ENCODE results near the gene CDHR3.

DNA sequence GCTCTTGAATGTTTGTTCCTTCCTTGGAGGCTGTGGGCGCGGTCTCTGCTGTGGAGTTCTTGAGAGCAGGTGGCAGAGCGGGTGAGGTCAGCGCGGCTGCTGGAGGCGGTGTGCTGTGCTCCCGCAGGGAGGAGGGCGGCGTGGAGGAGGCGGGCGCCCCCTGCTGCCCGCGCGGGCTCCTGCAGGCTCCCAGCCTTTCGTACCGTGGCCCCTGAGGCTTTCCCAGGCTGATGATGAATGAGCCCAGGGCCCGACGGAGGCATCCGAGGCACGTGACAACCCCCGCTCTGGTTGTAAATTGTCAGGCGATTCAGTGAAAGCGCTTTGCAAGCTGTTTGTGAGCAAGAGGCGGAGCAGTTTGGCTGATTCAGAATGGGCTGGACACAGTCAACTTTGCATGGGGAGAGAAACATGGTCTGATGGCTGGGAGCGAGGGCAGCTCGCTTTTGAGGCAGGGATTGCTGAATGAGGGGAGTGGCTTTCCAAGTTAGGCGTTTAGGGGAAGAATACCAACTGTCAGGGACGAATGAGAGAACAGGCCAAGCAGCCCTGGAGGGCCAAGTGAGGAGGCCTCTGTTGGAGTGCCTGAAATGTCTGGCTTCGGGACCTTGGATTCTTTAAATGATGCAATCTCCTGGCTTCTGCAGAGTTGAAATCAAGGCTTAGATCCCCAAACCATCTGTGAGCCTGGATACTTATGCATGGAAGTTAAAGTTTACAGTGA lies 46.6 kb downstream of the CDHR3 start:
- TF ChIP-seq, protein P1, sequence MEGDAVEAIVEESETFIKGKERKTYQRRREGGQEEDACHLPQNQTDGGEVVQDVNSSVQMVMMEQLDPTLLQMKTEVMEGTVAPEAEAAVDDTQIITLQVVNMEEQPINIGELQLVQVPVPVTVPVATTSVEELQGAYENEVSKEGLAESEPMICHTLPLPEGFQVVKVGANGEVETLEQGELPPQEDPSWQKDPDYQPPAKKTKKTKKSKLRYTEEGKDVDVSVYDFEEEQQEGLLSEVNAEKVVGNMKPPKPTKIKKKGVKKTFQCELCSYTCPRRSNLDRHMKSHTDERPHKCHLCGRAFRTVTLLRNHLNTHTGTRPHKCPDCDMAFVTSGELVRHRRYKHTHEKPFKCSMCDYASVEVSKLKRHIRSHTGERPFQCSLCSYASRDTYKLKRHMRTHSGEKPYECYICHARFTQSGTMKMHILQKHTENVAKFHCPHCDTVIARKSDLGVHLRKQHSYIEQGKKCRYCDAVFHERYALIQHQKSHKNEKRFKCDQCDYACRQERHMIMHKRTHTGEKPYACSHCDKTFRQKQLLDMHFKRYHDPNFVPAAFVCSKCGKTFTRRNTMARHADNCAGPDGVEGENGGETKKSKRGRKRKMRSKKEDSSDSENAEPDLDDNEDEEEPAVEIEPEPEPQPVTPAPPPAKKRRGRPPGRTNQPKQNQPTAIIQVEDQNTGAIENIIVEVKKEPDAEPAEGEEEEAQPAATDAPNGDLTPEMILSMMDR (IDR thresholded peaks at IDR 0.05; ENCODE audit: poor library complexity, severe bottlenecking): peak; percentile 83
- TF ChIP-seq POLR2AphosphoS5 (IDR thresholded peaks at IDR 0.05) (no peak), SMC3 (conservative IDR thresholded peaks at IDR 0.05; ENCODE audit: poor library complexity) (peak; percentile 80), MXI1 (conservative IDR thresholded peaks at IDR 0.05; ENCODE audit: poor library complexity, severe bottlenecking) (no peak), TAF1 (IDR thresholded peaks at IDR 0.05; ENCODE audit: low read depth) (no peak), RAD21 (conservative IDR thresholded peaks at IDR 0.05) (peak; percentile 73), EZH2 (IDR thresholded peaks at IDR 0.05; ENCODE audit: borderline replicate concordance, insufficient read depth, low read length, poor library complexity, severe bottlenecking) (no peak)
- TF ChIP-seq, protein P2, sequence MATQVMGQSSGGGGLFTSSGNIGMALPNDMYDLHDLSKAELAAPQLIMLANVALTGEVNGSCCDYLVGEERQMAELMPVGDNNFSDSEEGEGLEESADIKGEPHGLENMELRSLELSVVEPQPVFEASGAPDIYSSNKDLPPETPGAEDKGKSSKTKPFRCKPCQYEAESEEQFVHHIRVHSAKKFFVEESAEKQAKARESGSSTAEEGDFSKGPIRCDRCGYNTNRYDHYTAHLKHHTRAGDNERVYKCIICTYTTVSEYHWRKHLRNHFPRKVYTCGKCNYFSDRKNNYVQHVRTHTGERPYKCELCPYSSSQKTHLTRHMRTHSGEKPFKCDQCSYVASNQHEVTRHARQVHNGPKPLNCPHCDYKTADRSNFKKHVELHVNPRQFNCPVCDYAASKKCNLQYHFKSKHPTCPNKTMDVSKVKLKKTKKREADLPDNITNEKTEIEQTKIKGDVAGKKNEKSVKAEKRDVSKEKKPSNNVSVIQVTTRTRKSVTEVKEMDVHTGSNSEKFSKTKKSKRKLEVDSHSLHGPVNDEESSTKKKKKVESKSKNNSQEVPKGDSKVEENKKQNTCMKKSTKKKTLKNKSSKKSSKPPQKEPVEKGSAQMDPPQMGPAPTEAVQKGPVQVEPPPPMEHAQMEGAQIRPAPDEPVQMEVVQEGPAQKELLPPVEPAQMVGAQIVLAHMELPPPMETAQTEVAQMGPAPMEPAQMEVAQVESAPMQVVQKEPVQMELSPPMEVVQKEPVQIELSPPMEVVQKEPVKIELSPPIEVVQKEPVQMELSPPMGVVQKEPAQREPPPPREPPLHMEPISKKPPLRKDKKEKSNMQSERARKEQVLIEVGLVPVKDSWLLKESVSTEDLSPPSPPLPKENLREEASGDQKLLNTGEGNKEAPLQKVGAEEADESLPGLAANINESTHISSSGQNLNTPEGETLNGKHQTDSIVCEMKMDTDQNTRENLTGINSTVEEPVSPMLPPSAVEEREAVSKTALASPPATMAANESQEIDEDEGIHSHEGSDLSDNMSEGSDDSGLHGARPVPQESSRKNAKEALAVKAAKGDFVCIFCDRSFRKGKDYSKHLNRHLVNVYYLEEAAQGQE (IDR thresholded peaks at IDR 0.05; ENCODE audit: borderline replicate concordance): no peak
